ENCODE data around the gene TMEM245. TPM values are rescaled to one million over a fixed set of nuclear protein-coding genes. Genes with fewer than 3 reads are reported as not detected.

The TMEM245 gene
- total and polyA plus RNA-seq, 2 experiments from 2014 or later = 20.8 to 30.2 TPM

- Histone ChIP-seq H4K20me1 (ENCODE audit: insufficient read depth) (no peaks in the 10 kb centered on the region), H2AFZ (no peak overlapping the region), H3K4me1 (ENCODE audit: insufficient read depth) (peaks cover 9% of the 10 kb centered on the region), H3K9ac (no peak overlapping the region), H3K9me3 (ENCODE audit: low read depth) (no peaks in the 10 kb centered on the region), H3K79me2 (ENCODE audit: insufficient read depth) (peaks cover 29% of the 10 kb centered on the region), H3F3A (ENCODE audit: insufficient read depth) (peaks cover 12% of the 10 kb centered on the region; the same call in 1 of the 2 replicates), H3K4me2 (ENCODE audit: unreplicated experiment) (no peak overlapping the region), H3K9me2 (ENCODE audit: insufficient read depth) (no peaks in the 10 kb centered on the region), H3K36me3 (ENCODE audit: low read depth) (peaks cover 18% of the 10 kb centered on the region; the same call in 1 of the 2 replicates), H3K27ac (no peak overlapping the region), H3K4me3 (no peak overlapping the region), H3K27me3 (replicated peaks; ENCODE audit: insufficient read depth) (no peaks in the 10 kb centered on the region)
- DNase-seq = no peak
- TF ChIP-seq EZH2phosphoT487 (IDR thresholded peaks at IDR 0.05; ENCODE audit: insufficient read depth, low read depth) = no peak
- TF ChIP-seq EZH2 (IDR thresholded peaks at IDR 0.05; ENCODE audit: insufficient read depth, poor library complexity, severe bottlenecking) = no peak
- WGBS, 2 experiments (ENCODE audit: low coverage in 1 of 2, low lambda C conversion rate in 2 of 2, missing lambda C conversion rate in 2 of 2) = 94 to 95% methylated on average over 7 of the region's 7 CpGs
- in situ Hi-C loops (cut with MboI) = no loop called here
Measured at GRCh38 chr9:109088221-109088620, 31.5 kb downstream of the TMEM245 start.

- no peak overlapping the region for H3K4me2 ChIP-seq (ENCODE audit: unreplicated experiment)
- no peaks in the 10 kb centered on the region for H4K20me1 ChIP-seq (ENCODE audit: insufficient read depth)
- H3K36me3 ChIP-seq (ENCODE audit: low read depth) = peaks cover 18% of the 10 kb centered on the region; the same call in 1 of the 2 replicates
- H3K27me3 ChIP-seq (replicated peaks; ENCODE audit: insufficient read depth) = no peaks in the 10 kb centered on the region
- TF ChIP-seq EZH2phosphoT487 (IDR thresholded peaks at IDR 0.05; ENCODE audit: insufficient read depth, low read depth) = no peak
- no peak for TF ChIP-seq EZH2 (IDR thresholded peaks at IDR 0.05; ENCODE audit: insufficient read depth, poor library complexity, severe bottlenecking)
- H3K79me2 ChIP-seq (ENCODE audit: insufficient read depth) = peaks cover 27% of the 10 kb centered on the region; the same call in 1 of the 2 replicates
- WGBS, 2 experiments (ENCODE audit: low coverage in 1 of 2, low lambda C conversion rate in 2 of 2, missing lambda C conversion rate in 2 of 2) = 98 to 100% methylated on average over 2 of the region's 2 CpGs
- no peaks in the 10 kb centered on the region for H3K9me2 ChIP-seq (ENCODE audit: insufficient read depth)
- H3K4me1 ChIP-seq (ENCODE audit: insufficient read depth) = peaks cover 9% of the 10 kb centered on the region
- H3K4me3 ChIP-seq = no peak overlapping the region
- peaks cover 10% of the 10 kb centered on the region; the same call in 1 of the 2 replicates for H3F3A ChIP-seq (ENCODE audit: insufficient read depth)
- no peaks in the 10 kb centered on the region for H3K9me3 ChIP-seq (ENCODE audit: low read depth)
- H2AFZ ChIP-seq = no peak overlapping the region
- in situ Hi-C loops (cut with MboI) = no loop called here
- H3K27ac ChIP-seq = no peak overlapping the region
- H3K9ac ChIP-seq = no peak overlapping the region
- DNase-seq = no peak
Measured at GRCh38 chr9:109087795-109088194, 32.0 kb downstream of the TMEM245 start.

- Histone ChIP-seq H3K27me3 (replicated peaks; ENCODE audit: insufficient read depth) (no peaks in the 10 kb centered on the region), H3K79me2 (ENCODE audit: insufficient read depth) (peaks cover 23% of the 10 kb centered on the region; the same call in 1 of the 2 replicates), H3K9me3 (ENCODE audit: low read depth) (no peaks in the 10 kb centered on the region), H4K20me1 (ENCODE audit: insufficient read depth) (no peaks in the 10 kb centered on the region), H3K9me2 (ENCODE audit: insufficient read depth) (no peaks in the 10 kb centered on the region), H2AFZ (no peak overlapping the region), H3K9ac (no peak overlapping the region), H3K36me3 (ENCODE audit: low read depth) (peaks cover 28% of the 10 kb centered on the region; the same call in 1 of the 2 replicates), H3K4me2 (ENCODE audit: unreplicated experiment) (no peak overlapping the region), H3K27ac (no peak overlapping the region), H3K4me1 (ENCODE audit: insufficient read depth) (no peaks in the 10 kb centered on the region), H3F3A (ENCODE audit: insufficient read depth) (no peaks in the 10 kb centered on the region), H3K4me3 (no peak overlapping the region)
- 75 to 81% methylated on average over 3 of the region's 3 CpGs for WGBS, 2 experiments (ENCODE audit: low coverage in 1 of 2, low lambda C conversion rate in 2 of 2, missing lambda C conversion rate in 2 of 2)
- in situ Hi-C loops (cut with MboI) = no loop called here
- TF ChIP-seq EZH2phosphoT487 (IDR thresholded peaks at IDR 0.05; ENCODE audit: insufficient read depth, low read depth) (no peak), EZH2 (IDR thresholded peaks at IDR 0.05; ENCODE audit: insufficient read depth, poor library complexity, severe bottlenecking) (no peak)
- peak; percentile 28 for DNase-seq
Measured at GRCh38 chr9:109086221-109086620, 33.5 kb downstream of the TMEM245 start.

- peaks cover 30% of the 10 kb centered on the region; the same call in 1 of the 2 replicates for H3K36me3 ChIP-seq (ENCODE audit: low read depth)
- no peaks in the 10 kb centered on the region for H3K9me2 ChIP-seq (ENCODE audit: insufficient read depth)
- no peak overlapping the region for H2AFZ ChIP-seq
- no peaks in the 10 kb centered on the region for H3K4me1 ChIP-seq (ENCODE audit: insufficient read depth)
- no peaks in the 10 kb centered on the region for H3F3A ChIP-seq (ENCODE audit: insufficient read depth)
- H3K27ac ChIP-seq = no peak overlapping the region
- no peaks in the 10 kb centered on the region for H3K9me3 ChIP-seq (ENCODE audit: low read depth)
- no peak overlapping the region for H3K4me2 ChIP-seq (ENCODE audit: unreplicated experiment)
- H3K79me2 ChIP-seq (ENCODE audit: insufficient read depth) = peaks cover 23% of the 10 kb centered on the region; the same call in 1 of the 2 replicates
- H4K20me1 ChIP-seq (ENCODE audit: insufficient read depth) = no peaks in the 10 kb centered on the region
- in situ Hi-C loops (cut with MboI) = no loop called here
- no peaks in the 10 kb centered on the region for H3K27me3 ChIP-seq (replicated peaks; ENCODE audit: insufficient read depth)
- no peak for TF ChIP-seq EZH2 (IDR thresholded peaks at IDR 0.05; ENCODE audit: insufficient read depth, poor library complexity, severe bottlenecking)
- TF ChIP-seq EZH2phosphoT487 (IDR thresholded peaks at IDR 0.05; ENCODE audit: insufficient read depth, low read depth) = no peak
- H3K4me3 ChIP-seq = no peak overlapping the region
- DNase-seq = no peak
- no peak overlapping the region for H3K9ac ChIP-seq
Measured at GRCh38 chr9:109085510-109085909, 34.2 kb downstream of the TMEM245 start.

Measured in GM23248 (cell line).